ENCODE data around the gene MIA.
A peak's percentile ranks its signal among the peaks of the same experiment; 100 is the strongest.

Gene MIA

DNA sequence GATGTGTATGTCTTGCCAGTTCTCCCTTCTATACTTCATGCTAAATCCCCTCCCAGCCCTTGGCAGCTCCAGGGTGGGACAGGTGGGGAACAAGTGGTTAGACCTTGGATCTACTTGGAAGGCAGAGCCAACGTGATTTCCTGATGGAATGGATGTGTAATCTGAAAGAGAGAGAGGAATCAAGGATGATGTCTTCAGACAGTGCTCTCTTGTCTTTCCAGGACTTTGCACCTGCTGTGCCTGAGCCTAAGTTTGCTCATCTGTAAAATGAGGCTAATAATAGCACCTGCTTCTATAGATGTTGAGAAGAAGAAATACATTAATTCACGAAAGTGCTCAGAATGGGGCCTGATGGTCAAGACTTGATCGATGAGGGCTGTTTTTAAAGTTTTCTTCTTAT, 16.7 kb downstream of the MIA start:
- no peaks in the 10 kb centered on the region for H3K9me3 ChIP-seq (ENCODE audit: control insufficient read depth in 2 of 2, low read length in 2 of 2)
- H3K27me3 ChIP-seq (ENCODE audit: control insufficient read depth in 2 of 2, insufficient read depth in 2 of 2, low read length in 2 of 2) = no peaks in the 10 kb centered on the region
- H3K9ac ChIP-seq (ENCODE audit: low read depth in 1 of 2, low read length in 2 of 2) = peak overlapping the region in 1 of 2 donors; percentile 19
- peaks cover 15 to 17% of the 10 kb centered on the region in 2 donors for H3K4me1 ChIP-seq (ENCODE audit: control insufficient read depth in 2 of 2, insufficient read depth in 2 of 2, low read length in 2 of 2)
- H3K4me3 ChIP-seq (ENCODE audit: low read length in 2 of 2) = no peak overlapping the region
- H3K36me3 ChIP-seq (ENCODE audit: control insufficient read depth in 2 of 2, insufficient read depth in 2 of 2, low read length in 2 of 2) = peaks cover 5 to 21% of the 10 kb centered on the region in 2 donors
- peak overlapping the region; percentile 82 for H3K27ac ChIP-seq (ENCODE audit: low read depth in 2 of 2, low read length in 2 of 2)

DNA sequence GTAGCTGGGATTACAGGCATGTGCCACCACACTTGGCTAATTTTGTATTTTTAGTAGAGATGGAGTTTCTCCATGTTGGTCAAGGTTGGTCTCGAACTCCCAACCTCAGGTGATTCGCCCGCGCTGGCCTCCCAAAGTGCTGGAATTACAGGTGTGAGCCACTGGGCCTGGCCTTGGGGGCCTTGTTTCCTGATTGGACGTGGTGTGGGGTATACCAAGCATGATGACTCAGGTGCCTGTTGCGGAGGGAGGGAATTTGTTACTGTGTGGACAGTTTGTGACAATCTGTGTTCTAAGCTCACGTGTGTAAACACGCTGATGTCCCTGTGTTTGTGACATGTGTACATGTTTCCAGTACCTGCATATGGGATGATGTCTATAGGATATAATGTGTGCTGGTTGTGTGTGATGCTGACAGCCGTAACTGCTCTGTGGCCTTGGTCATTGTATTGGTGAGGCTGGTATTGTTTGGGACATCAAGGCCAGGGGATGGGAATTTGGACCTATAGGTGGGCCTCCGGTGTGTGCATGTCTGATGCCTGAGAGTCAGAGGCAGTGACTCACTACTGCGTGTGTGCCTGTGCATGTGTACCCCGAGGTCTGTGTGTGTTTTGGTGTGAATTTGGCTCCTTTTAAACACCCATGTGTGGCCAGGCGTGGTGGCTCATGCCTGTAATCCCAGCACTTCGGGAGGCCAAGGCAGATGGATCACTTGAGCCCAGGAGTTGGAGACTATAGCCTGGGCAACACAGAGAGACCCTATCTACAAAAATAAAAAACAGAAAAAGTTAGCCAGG, 22.0 kb downstream of the MIA start:
- no peaks in the 10 kb centered on the region for H3K27me3 ChIP-seq (ENCODE audit: control insufficient read depth in 2 of 2, insufficient read depth in 2 of 2, low read length in 2 of 2)
- peak overlapping the region in 1 of 2 donors; percentile 78 for H3K4me3 ChIP-seq (ENCODE audit: low read length in 2 of 2)
- H3K27ac ChIP-seq (ENCODE audit: low read depth in 2 of 2, low read length in 2 of 2) = peak overlapping the region; percentile 93
- H3K36me3 ChIP-seq (ENCODE audit: control insufficient read depth in 2 of 2, insufficient read depth in 2 of 2, low read length in 2 of 2) = peaks cover 13 to 21% of the 10 kb centered on the region in 2 donors
- H3K9ac ChIP-seq (ENCODE audit: low read depth in 1 of 2, low read length in 2 of 2) = peak overlapping the region in 1 of 2 donors; percentile 68
- no peaks in the 10 kb centered on the region for H3K9me3 ChIP-seq (ENCODE audit: control insufficient read depth in 2 of 2, low read length in 2 of 2)
- peaks cover 37 to 40% of the 10 kb centered on the region in 2 donors for H3K4me1 ChIP-seq (ENCODE audit: control insufficient read depth in 2 of 2, insufficient read depth in 2 of 2, low read length in 2 of 2)

DNA sequence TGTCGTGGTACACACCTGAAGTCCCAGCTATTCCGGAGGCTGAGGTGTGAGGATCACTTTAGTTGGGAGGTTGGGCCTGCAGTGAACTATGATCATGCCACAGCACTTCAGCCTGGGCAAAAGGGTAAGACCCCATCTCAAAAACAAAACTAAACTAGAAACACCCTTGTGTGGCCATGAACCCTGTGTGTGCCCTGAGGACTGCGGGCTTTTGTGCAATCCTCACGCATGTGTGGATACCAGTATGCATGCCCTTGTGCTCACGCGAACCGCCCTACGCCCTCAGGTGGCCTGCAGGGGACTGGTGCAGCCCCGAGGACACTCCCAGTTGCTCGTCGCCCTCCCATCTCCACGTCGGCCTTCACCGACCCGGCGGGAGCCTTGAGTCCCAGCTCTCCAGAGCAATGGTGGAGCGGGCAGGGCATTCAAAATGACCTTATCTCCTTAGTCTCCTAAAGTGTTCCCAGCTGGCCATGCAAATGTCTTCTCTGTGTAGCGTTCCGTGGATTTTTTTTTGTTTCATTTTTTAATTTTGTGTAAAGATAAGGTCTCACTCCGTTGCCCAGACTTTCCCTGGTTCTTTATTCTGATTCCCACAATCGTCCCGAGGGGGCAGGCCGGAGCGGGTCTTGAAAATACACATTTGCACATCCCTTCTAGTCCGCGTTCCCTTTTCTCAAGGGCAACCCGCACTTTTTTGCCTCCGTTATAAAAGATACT, 22.8 kb downstream of the MIA start:
- Histone ChIP-seq H3K9me3 (ENCODE audit: control insufficient read depth in 2 of 2, low read length in 2 of 2) (no peaks in the 10 kb centered on the region), H3K27ac (ENCODE audit: low read depth in 2 of 2, low read length in 2 of 2) (peak overlapping the region; percentile 93), H3K36me3 (ENCODE audit: control insufficient read depth in 2 of 2, insufficient read depth in 2 of 2, low read length in 2 of 2) (peaks cover 13 to 21% of the 10 kb centered on the region in 2 donors), H3K4me3 (ENCODE audit: low read length in 2 of 2) (peak overlapping the region; percentile 71 to 78), H3K4me1 (ENCODE audit: control insufficient read depth in 2 of 2, insufficient read depth in 2 of 2, low read length in 2 of 2) (peaks cover 42 to 43% of the 10 kb centered on the region in 2 donors), H3K9ac (ENCODE audit: low read depth in 1 of 2, low read length in 2 of 2) (peak overlapping the region; percentile 68 to 79), H3K27me3 (ENCODE audit: control insufficient read depth in 2 of 2, insufficient read depth in 2 of 2, low read length in 2 of 2) (no peaks in the 10 kb centered on the region)

DNA sequence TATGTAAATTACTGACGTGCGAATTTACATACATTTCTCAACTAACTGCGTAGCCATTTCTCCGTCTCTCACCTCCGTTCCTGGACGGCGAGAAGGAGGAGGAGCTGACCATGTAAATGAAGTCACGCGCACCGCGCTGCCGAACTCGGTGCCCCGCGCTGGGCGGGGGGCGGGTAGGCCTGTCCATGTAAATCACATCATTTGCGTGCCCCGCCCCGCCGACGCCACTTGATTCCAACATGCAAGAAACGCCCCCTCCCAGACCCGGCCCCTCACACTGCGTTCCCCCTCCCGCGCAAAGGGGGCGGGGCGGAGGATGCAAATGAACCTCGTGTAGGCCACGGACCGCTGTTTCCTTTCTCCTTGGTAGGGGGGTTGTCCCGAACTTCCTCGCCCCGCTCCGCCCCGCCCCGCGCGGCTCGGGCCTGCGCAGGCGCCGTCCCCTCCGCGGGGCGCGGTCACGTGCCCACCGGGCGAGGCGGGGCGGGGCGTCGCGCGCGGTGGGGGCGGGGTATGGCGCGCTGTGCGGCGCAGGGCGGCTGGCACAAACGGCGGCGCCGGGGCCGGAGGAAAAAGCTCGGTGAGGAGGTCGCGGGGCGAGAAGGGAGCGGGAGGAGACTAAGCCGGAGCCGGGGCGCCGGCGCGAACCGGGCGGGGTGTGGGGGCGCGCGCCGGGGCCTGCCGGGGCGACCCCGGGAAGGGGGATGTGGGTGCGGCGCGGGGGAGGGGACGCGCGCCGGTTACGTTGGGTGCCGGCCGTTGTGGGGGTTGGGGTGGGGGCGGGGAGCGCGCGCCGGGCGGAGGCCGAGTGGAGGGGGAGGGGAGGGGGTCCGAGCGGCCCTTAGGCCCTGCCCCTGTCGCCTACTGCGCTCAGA, 23.6 kb downstream of the MIA start, which contains the start of gene EGLN2:
Gene EGLN2, plus strand, starts transcription at position 509 of the 875 bp plus-strand sequence. CDS start 1,382 bp downstream, outside the sequence.
- peak within 1 kb of the TSS; percentile 93 for H3K27ac ChIP-seq (ENCODE audit: low read depth in 2 of 2, low read length in 2 of 2)
- H3K9me3 ChIP-seq (ENCODE audit: control insufficient read depth in 2 of 2, low read length in 2 of 2) = no peaks in the 10 kb centered on the region
- peaks cover 50% of the 10 kb centered on the region in 2 donors for H3K4me1 ChIP-seq (ENCODE audit: control insufficient read depth in 2 of 2, insufficient read depth in 2 of 2, low read length in 2 of 2)
- H3K27me3 ChIP-seq (ENCODE audit: control insufficient read depth in 2 of 2, insufficient read depth in 2 of 2, low read length in 2 of 2) = no peaks in the 10 kb centered on the region
- H3K36me3 ChIP-seq (ENCODE audit: control insufficient read depth in 2 of 2, insufficient read depth in 2 of 2, low read length in 2 of 2) = peaks cover 13 to 21% of the 10 kb centered on the region in 2 donors
- peak within 1 kb of the TSS; percentile 80 to 82 for H3K4me3 ChIP-seq (ENCODE audit: low read length in 2 of 2)
- H3K9ac ChIP-seq (ENCODE audit: low read depth in 1 of 2, low read length in 2 of 2) = peak within 1 kb of the TSS; percentile 80 to 97

DNA sequence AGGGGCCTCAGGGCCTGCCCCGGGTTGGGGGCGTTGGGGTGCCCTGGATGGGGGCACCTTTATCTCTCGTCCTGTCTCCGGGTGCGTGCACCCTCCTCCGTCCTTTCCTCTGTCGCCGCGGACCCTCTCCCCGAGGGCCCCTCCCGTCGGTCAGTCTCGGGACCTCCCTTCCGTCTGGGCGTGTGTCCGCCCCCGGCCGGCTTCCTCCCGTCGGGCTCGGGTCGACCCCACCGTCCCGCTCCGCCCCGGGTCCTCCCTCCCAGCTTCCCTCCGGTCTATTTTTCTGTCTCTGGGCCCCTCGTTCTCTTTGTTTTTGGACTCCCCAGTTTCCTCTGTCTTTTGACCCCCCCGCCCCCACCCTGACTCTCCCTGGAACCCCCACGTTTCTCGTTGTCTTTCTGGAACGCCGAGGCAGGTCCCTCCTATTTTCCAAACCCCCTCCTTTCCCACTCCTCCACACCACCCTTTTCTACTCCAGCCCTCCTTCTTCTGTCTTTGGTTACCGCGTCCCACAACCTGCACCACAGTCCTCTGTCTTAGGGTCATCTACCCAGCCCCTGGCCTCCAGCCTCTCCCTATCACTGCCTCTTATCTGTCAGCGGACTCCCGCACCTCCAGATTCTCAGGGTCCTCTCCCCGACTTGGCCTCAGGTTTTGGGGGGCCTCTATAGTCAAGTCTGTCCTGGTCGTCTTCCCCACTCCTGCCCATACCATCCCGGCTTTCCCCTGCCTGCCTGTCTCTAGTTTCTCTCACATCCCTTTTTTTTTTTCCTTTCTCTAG, 24.4 kb downstream of the MIA start:
- H3K4me3 ChIP-seq (ENCODE audit: low read length in 2 of 2) = peak overlapping the region; percentile 80 to 82
- no peaks in the 10 kb centered on the region for H3K9me3 ChIP-seq (ENCODE audit: control insufficient read depth in 2 of 2, low read length in 2 of 2)
- no peaks in the 10 kb centered on the region for H3K27me3 ChIP-seq (ENCODE audit: control insufficient read depth in 2 of 2, insufficient read depth in 2 of 2, low read length in 2 of 2)
- H3K27ac ChIP-seq (ENCODE audit: low read depth in 2 of 2, low read length in 2 of 2) = peak overlapping the region; percentile 93
- H3K9ac ChIP-seq (ENCODE audit: low read depth in 1 of 2, low read length in 2 of 2) = peak overlapping the region; percentile 80 to 97
- peaks cover 13 to 24% of the 10 kb centered on the region in 2 donors for H3K36me3 ChIP-seq (ENCODE audit: control insufficient read depth in 2 of 2, insufficient read depth in 2 of 2, low read length in 2 of 2)
- H3K4me1 ChIP-seq (ENCODE audit: control insufficient read depth in 2 of 2, insufficient read depth in 2 of 2, low read length in 2 of 2) = peaks cover 58 to 59% of the 10 kb centered on the region in 2 donors

DNA sequence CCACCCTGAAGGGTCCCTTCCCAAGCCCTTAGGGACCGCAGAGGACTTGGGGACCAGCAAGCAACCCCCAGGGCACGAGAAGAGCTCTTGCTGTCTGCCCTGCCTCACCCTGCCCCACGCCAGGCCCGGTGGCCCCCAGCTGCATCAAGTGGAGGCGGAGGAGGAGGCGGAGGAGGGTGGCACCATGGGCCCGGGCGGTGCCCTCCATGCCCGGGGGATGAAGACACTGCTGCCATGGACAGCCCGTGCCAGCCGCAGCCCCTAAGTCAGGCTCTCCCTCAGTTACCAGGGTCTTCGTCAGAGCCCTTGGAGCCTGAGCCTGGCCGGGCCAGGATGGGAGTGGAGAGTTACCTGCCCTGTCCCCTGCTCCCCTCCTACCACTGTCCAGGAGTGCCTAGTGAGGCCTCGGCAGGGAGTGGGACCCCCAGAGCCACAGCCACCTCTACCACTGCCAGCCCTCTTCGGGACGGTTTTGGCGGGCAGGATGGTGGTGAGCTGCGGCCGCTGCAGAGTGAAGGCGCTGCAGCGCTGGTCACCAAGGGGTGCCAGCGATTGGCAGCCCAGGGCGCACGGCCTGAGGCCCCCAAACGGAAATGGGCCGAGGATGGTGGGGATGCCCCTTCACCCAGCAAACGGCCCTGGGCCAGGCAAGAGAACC, 25.1 kb downstream of the MIA start:
- peaks cover 13 to 26% of the 10 kb centered on the region in 2 donors for H3K36me3 ChIP-seq (ENCODE audit: control insufficient read depth in 2 of 2, insufficient read depth in 2 of 2, low read length in 2 of 2)
- H3K4me1 ChIP-seq (ENCODE audit: control insufficient read depth in 2 of 2, insufficient read depth in 2 of 2, low read length in 2 of 2) = peaks cover 65 to 66% of the 10 kb centered on the region in 2 donors
- no peaks in the 10 kb centered on the region for H3K27me3 ChIP-seq (ENCODE audit: control insufficient read depth in 2 of 2, insufficient read depth in 2 of 2, low read length in 2 of 2)
- H3K9me3 ChIP-seq (ENCODE audit: control insufficient read depth in 2 of 2, low read length in 2 of 2) = no peaks in the 10 kb centered on the region
- H3K27ac ChIP-seq (ENCODE audit: low read depth in 2 of 2, low read length in 2 of 2) = peak overlapping the region; percentile 93
- peak overlapping the region; percentile 80 to 82 for H3K4me3 ChIP-seq (ENCODE audit: low read length in 2 of 2)
- peak overlapping the region; percentile 80 to 97 for H3K9ac ChIP-seq (ENCODE audit: low read depth in 1 of 2, low read length in 2 of 2)

DNA sequence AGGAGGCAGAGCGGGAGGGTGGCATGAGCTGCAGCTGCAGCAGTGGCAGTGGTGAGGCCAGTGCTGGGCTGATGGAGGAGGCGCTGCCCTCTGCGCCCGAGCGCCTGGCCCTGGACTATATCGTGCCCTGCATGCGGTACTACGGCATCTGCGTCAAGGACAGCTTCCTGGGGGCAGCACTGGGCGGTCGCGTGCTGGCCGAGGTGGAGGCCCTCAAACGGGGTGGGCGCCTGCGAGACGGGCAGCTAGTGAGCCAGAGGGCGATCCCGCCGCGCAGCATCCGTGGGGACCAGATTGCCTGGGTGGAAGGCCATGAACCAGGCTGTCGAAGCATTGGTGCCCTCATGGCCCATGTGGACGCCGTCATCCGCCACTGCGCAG, 25.7 kb downstream of the MIA start:
- peak overlapping the region in 1 of 2 donors; percentile 23 for H3K27ac ChIP-seq (ENCODE audit: low read depth in 2 of 2, low read length in 2 of 2)
- peaks cover 13 to 25% of the 10 kb centered on the region in 2 donors for H3K36me3 ChIP-seq (ENCODE audit: control insufficient read depth in 2 of 2, insufficient read depth in 2 of 2, low read length in 2 of 2)
- H3K9me3 ChIP-seq (ENCODE audit: control insufficient read depth in 2 of 2, low read length in 2 of 2) = no peaks in the 10 kb centered on the region
- H3K27me3 ChIP-seq (ENCODE audit: control insufficient read depth in 2 of 2, insufficient read depth in 2 of 2, low read length in 2 of 2) = no peaks in the 10 kb centered on the region
- H3K4me3 ChIP-seq (ENCODE audit: low read length in 2 of 2) = peak overlapping the region; percentile 80 to 82
- peak overlapping the region in 1 of 2 donors; percentile 38 for H3K9ac ChIP-seq (ENCODE audit: low read depth in 1 of 2, low read length in 2 of 2)
- peaks cover 70% of the 10 kb centered on the region in 2 donors for H3K4me1 ChIP-seq (ENCODE audit: control insufficient read depth in 2 of 2, insufficient read depth in 2 of 2, low read length in 2 of 2)

DNA sequence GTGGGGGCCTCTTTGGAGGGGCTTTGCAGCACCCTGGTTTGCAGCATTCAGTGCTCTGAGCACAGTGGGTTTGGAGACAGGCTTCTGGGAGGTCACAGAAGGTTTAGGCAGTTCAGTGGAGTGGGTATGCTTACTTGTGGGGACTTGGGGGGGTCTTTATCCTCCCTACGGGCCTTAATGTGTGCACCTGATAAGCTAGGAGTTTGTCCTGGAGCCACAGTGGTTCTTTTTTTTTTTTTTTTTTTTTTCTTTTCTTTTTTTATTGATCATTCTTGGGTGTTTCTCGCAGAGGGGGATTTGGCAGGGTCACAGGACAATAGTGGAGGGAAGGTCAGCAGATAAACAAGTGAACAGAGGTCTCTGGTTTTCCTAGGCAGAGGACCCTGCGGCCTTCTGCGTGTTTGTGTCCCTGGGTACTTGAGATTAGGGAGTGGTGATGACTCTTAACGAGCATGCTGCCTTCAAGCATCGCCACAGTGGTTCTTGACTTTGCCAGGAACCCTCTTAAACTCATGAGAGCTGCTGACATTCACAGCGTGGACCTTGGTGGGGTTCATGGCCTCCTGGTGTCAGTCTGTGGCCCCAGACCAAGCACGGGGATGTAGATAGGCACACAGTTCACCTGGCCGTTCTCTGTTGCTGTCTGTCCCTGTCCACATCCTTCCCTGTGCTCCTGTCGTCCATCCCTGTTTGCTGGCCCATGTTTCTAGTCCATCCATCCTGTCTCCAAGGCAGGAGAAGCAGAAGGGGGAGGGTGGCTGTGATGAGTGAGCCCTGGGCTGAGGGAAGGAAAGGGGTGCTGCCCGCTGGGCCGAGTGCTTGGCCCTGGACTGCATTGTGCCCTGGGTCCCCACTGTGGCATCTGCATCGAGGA, 26.3 kb downstream of the MIA start:
- H3K27ac ChIP-seq (ENCODE audit: low read depth in 2 of 2, low read length in 2 of 2) = peak overlapping the region; percentile 85 to 86
- no peaks in the 10 kb centered on the region for H3K9me3 ChIP-seq (ENCODE audit: control insufficient read depth in 2 of 2, low read length in 2 of 2)
- peak overlapping the region; percentile 48 to 80 for H3K4me3 ChIP-seq (ENCODE audit: low read length in 2 of 2)
- no peaks in the 10 kb centered on the region for H3K27me3 ChIP-seq (ENCODE audit: control insufficient read depth in 2 of 2, insufficient read depth in 2 of 2, low read length in 2 of 2)
- H3K4me1 ChIP-seq (ENCODE audit: control insufficient read depth in 2 of 2, insufficient read depth in 2 of 2, low read length in 2 of 2) = peaks cover 76% of the 10 kb centered on the region in 2 donors
- H3K36me3 ChIP-seq (ENCODE audit: control insufficient read depth in 2 of 2, insufficient read depth in 2 of 2, low read length in 2 of 2) = peaks cover 13 to 20% of the 10 kb centered on the region in 2 donors
- peak overlapping the region; percentile 38 to 66 for H3K9ac ChIP-seq (ENCODE audit: low read depth in 1 of 2, low read length in 2 of 2)
